Ovary (tissue), 9 donors: ENCODE data around the gene VGLL4. TPM values are rescaled to one million over a fixed set of nuclear protein-coding genes. Genes with fewer than 3 reads are reported as not detected.

ENCODE experiments used
- DNase-seq, 5 donors: peaks; one replicate each; pipeline ENCODE4 v3.0.0-alpha.2; 2019 to 2020
- H3K27ac ChIP-seq, 2 donors: fragments of 200-600 bp; one replicate each; pipeline versions ENCODE4 v1.5.1 to v1.8.0; 2019 to 2022
- H3K27me3 ChIP-seq: fragments of 200-600 bp; one replicate; pipeline ENCODE4 v1.8.0; 2022
- H3K36me3 ChIP-seq: fragments of 200-600 bp; sonication (generic); one replicate; pipeline ENCODE4 v1.5.1; 2019
- H3K4me1 ChIP-seq: one replicate; pipeline ENCODE4 v1.8.1; 2013; ENCODE audit warnings: mild to moderate bottlenecking, moderate library complexity; ENCODE audit not compliant: insufficient read depth
- H3K4me3 ChIP-seq: fragments of 200-600 bp; sonication (generic); one replicate; pipeline ENCODE4 v1.5.1; 2017
- H3K9me3 ChIP-seq, 2 donors: fragments of 200-600 bp in 1 of 2; sonication (generic) in 1 of 2; one replicate each; pipeline versions ENCODE4 v1.5.1 to v1.8.1; 2013 to 2019; ENCODE audit warnings: mild to moderate bottlenecking in 1 of 2, moderate library complexity in 1 of 2
- EP300 ChIP-seq: sonication (generic); formaldehyde crosslinking; IDR thresholded peaks from one replicate; pipeline ENCODE4 v1.6.1; 2017; ENCODE audit warnings: antibody characterized with exemption
- POLR2A ChIP-seq: fragments of 450-650 bp; IDR thresholded peaks from one replicate; pipeline ENCODE4 v1.6.1; 2017; ENCODE audit warnings: antibody characterized with exemption, mild to moderate bottlenecking, moderate library complexity
- WGBS, 3 donors: extraction: QIAGEN DNeasy Blood & Tissue Kit in 1 of 3; methylation state at CpG; one replicate each; pipeline versions ENCODE4 v1.1.5 to v1.1.7; 2013 to 2017; 5-methylcytosine and 5-hydroxymethylcytosine counted together
- intact Hi-C, 4 donors: fragments of 100-400 bp; cut with DNase I; formaldehyde crosslinking; loops; one replicate each; pipeline versions ENCODE4 v1.11.0 to v1.15.1; 2022 to 2023
- polyA plus RNA-seq, 2 donors: library from polyadenylated mRNA; stranded (reverse); fragments of 200-250 nt in 1 of 2; fragments of 350-450 nt in 1 of 2; fragmentation: Illumina TruSeq in 1 of 2; extraction: RNeasy Lipid Tissue Mini Kit (QIAGEN cat#74804) in 1 of 2; gene quantifications; one replicate each; pipeline ENCODE4 v1.2.3, GENCODE V29; 2013 to 2014
- total RNA-seq, 7 donors: library from RNA; depleted of rRNA in 2 of 7; stranded (reverse); fragments of >200 nt in 2 of 7; fragmentation: NEBNext Ultra II Directional in 3 of 7; extraction: Animal tissue kit (Norgen Biotek cat#: 25700) in 3 of 7; gene quantifications; one replicate each; pipeline versions ENCODE4 v1.1.0 to v1.2.4, GENCODE V29; 2016 to 2023
- TF ChIP-seq, protein P1 (sequence below), 3 donors: fragments of 450-650 bp in 2 of 3; fragments of 200-600 bp in 1 of 3; IDR thresholded peaks; one replicate each; pipeline versions ENCODE4 v1.5.1 to v1.8.0; 2016 to 2022; ENCODE audit warnings: antibody characterized with exemption in 3 of 3, mild to moderate bottlenecking in 1 of 3
- donor health status: DM: no; HTN: no; CAD: no; lungs with moderate emphysema.
- donor health status: DM: no; HTN: no; CAD: no.
- donor health status: Bipolar disorder and iron deficiency.
- donor health status: DM: yes; HTN: yes; CAD: no.
- donor health status: DM: no; HTN: no; CAD: no.
- donor health status: DM: yes; HTN: yes; CAD: no.

VGLL4 gene
- total and polyA plus RNA-seq, 9 donors = 73.2 to 120 (median 106) TPM

DNA sequence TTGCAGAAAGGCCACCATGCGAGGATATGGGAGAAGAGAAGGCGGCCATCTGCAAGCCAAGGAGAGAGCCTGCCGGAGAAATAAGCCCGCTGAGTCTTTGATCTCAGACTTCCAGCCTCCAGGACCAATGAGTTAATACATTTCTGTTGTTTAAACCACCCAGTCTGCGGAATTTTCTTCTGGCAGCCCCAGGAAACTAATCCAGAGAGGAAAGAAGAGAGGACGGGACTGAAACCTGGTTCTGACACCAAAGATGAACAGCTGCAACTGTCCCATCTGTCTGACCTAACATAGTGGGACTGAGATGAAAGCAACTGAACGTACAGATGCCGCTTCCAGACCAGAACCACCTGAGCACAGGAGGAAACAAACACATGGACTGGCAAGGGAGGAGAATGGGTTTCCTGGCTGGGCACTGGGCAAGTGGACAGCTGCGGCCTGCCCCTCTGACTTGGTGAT, 32.3 kb downstream of the VGLL4 start:
- TF ChIP-seq, protein P1, sequence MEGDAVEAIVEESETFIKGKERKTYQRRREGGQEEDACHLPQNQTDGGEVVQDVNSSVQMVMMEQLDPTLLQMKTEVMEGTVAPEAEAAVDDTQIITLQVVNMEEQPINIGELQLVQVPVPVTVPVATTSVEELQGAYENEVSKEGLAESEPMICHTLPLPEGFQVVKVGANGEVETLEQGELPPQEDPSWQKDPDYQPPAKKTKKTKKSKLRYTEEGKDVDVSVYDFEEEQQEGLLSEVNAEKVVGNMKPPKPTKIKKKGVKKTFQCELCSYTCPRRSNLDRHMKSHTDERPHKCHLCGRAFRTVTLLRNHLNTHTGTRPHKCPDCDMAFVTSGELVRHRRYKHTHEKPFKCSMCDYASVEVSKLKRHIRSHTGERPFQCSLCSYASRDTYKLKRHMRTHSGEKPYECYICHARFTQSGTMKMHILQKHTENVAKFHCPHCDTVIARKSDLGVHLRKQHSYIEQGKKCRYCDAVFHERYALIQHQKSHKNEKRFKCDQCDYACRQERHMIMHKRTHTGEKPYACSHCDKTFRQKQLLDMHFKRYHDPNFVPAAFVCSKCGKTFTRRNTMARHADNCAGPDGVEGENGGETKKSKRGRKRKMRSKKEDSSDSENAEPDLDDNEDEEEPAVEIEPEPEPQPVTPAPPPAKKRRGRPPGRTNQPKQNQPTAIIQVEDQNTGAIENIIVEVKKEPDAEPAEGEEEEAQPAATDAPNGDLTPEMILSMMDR (IDR thresholded peaks at IDR 0.05) = no peak
- TF ChIP-seq EP300 (no peak), POLR2A (no peak)
- WGBS, 3 donors = 42 to 65% (median 53%) methylated on average over 9 of the region's 9 CpGs
- Histone ChIP-seq H3K36me3 (no peaks in the 10 kb centered on the region), H3K9me3 (no peaks in the 10 kb centered on the region), H3K27me3 (no peaks in the 10 kb centered on the region), H3K4me1 (peaks cover 39% of the 10 kb centered on the region), H3K4me3 (no peak overlapping the region), H3K27ac (peak overlapping the region in 1 of 2 donors; percentile 60)
- no peak for DNase-seq
- intact Hi-C loops = no loop called here

DNA sequence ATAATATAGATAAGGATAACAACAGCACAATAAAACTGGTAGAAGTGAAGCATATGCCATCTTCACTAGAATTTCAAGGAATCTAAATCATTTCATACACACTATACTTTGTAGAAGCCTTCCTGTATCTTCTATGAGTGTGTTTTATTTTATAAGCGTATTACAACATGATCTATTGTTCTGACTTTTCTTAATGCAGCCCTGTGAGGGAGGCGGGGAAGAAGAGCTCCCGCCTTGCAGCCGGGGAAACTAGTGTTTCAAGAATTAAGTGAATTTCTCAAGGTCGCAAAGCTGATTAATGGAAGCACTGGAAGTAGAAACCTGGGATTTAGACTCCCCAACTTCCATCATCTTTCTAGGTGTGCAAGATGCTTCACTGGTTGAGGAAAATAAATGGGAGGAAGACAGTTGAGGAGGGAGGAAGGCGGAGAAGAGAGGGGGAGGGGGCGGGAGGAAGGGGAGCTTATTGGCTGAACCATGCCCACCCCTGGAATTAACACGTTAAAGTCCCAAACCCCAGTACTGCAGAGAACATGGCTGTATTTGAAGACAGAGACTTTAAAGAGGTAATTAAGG, 32.9 kb downstream of the VGLL4 start:
- intact Hi-C loops = no loop called here
- no peak for DNase-seq
- Histone ChIP-seq H3K36me3 (no peaks in the 10 kb centered on the region), H3K9me3 (no peaks in the 10 kb centered on the region), H3K4me3 (peak overlapping the region; percentile 18), H3K4me1 (peaks cover 39% of the 10 kb centered on the region), H3K27ac (peak overlapping the region in 1 of 2 donors; percentile 60), H3K27me3 (no peaks in the 10 kb centered on the region)
- no peak for TF ChIP-seq EP300
- 11 to 20% (median 16%) methylated on average over 8 of the region's 8 CpGs for WGBS, 3 donors

DNA sequence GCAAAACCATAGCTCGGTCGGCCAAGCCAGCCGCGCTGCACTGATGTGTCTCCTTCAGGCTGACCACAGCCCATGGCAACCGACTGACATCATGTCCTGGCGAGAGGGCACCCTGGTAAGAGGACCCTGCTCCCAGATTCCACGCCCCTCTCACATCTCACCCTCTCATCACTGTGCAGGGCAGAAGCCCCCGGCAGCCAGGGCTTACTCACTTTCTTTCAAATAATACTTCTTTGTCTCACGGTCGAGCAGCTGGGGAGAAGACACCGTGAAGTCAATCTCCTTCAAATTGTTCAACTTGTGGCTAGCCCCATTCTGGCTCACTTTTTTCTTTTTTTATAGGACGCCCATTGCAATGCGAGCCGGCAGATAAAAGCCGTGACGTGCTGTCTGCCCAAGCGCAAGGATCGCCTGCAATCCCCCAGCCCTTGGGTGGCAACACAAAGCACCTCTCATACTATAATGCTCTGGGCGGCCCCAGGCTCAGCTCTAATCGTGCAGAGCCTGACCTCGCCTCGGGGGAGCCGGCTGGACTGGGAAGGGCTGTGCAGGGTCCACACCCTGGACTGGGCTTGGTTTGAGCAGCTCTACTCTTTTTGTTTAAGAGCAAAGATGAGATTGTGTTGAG, 33.6 kb downstream of the VGLL4 start:
- Histone ChIP-seq H3K4me1 (peaks cover 41% of the 10 kb centered on the region), H3K4me3 (peak overlapping the region; percentile 18), H3K27me3 (no peaks in the 10 kb centered on the region), H3K36me3 (no peaks in the 10 kb centered on the region), H3K9me3 (no peaks in the 10 kb centered on the region), H3K27ac (peak overlapping the region in 1 of 2 donors; percentile 48)
- intact Hi-C loops = no loop called here
- WGBS, 3 donors = 18 to 26% (median 20%) methylated on average over 23 of the region's 23 CpGs
- TF ChIP-seq EP300 (no peak), POLR2A (no peak)
- peak in 4 of 5 donors; percentile 50 to 57 (median 54) for DNase-seq

DNA sequence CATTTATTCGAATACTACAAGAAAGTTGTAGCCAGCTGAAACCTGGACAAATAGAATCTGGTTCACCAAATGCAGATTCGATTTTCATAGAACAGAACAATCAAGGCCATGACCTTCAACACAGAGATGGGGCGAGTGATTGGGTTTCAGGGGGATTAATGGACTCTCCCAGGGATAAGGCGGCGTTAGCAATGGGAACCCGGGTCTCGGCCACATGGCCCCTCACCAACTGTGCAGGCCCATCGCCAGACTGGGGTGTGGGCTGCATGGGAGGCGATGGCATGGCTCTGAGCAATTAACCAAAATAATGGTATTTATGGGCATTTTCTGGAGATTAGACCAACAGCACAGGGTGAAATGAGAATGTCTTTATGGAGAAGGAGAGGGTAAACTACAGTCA, 34.2 kb downstream of the VGLL4 start:
- no peak for DNase-seq
- Histone ChIP-seq H3K27me3 (no peaks in the 10 kb centered on the region), H3K36me3 (no peaks in the 10 kb centered on the region), H3K27ac (peak overlapping the region in 1 of 2 donors; percentile 48), H3K9me3 (no peaks in the 10 kb centered on the region), H3K4me3 (no peak overlapping the region), H3K4me1 (peaks cover 40% of the 10 kb centered on the region)
- intact Hi-C loops = no loop called here
- TF ChIP-seq, protein P1 (IDR thresholded peaks at IDR 0.05) = no peak
- TF ChIP-seq POLR2A (no peak), EP300 (no peak)
- WGBS, 3 donors = 74 to 85% (median 77%) methylated on average over 9 of the region's 9 CpGs

DNA sequence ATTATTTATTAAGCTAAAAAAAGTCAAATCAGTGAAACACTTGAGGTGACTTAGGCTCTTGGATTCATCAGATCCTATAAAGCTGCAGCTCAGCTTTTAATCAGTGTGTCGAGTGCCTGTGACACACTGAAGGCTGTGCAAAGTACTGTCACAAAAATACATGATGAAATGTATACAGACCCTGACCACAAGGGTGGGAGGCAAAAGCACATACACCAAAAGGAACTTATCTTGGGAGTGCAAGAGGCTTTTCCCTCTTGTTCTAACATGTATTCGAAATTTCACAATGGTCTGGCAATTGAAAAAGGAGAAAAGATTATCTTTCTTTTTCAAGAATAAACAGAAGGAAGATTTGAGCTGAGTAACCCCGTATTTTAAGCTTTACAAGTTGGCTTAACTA, 35.9 kb downstream of the VGLL4 start:
- no peak for DNase-seq
- no peaks in the 10 kb centered on the region for H3K36me3 ChIP-seq
- WGBS, 3 donors = 14 to 19% (median 15%) methylated on average over 3 of the region's 3 CpGs
- no peak for TF ChIP-seq POLR2A
- TF ChIP-seq, protein P1 (IDR thresholded peaks at IDR 0.05) = peak in 1 of 3 donors; percentile 8
- no peak for TF ChIP-seq EP300
- no peak overlapping the region for H3K4me3 ChIP-seq
- H3K27ac ChIP-seq = peak overlapping the region in 1 of 2 donors; percentile 41
- no peaks in the 10 kb centered on the region for H3K27me3 ChIP-seq
- no peaks in the 10 kb centered on the region for H3K9me3 ChIP-seq
- peaks cover 38% of the 10 kb centered on the region for H3K4me1 ChIP-seq
- intact Hi-C loops = no loop called here
